ENCODE results near the gene SCGB1C2.
"Not testable (repeated sequence)": the region's sequence is repeated elsewhere in the genome, so short reads cannot be mapped to it uniquely, and the experiment has no call there.

Gene SCGB1C2

DNA sequence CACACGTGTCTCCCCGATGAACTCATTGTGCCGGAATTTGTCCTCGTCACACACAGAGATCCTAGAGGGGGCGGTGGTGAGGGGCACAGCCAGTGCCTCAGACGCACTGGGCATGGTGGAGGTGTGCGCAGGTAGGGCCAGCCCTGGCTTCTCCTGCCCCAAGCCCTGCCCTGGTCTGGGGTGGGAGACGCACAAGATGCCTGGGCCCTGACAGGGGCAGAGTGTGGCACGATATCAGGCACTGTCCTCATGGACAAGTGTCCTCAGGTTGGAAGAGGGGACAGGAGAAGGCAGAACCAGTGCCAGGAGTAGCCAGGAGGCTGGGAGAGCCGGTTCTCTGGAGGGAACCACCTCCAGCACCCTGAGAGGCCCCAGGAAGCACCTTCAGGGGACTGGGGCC is 24.1 kb downstream of the SCGB1C2 start:
- H3K27ac ChIP-seq, result no peak overlapping the region
- TF ChIP-seq, protein P1, sequence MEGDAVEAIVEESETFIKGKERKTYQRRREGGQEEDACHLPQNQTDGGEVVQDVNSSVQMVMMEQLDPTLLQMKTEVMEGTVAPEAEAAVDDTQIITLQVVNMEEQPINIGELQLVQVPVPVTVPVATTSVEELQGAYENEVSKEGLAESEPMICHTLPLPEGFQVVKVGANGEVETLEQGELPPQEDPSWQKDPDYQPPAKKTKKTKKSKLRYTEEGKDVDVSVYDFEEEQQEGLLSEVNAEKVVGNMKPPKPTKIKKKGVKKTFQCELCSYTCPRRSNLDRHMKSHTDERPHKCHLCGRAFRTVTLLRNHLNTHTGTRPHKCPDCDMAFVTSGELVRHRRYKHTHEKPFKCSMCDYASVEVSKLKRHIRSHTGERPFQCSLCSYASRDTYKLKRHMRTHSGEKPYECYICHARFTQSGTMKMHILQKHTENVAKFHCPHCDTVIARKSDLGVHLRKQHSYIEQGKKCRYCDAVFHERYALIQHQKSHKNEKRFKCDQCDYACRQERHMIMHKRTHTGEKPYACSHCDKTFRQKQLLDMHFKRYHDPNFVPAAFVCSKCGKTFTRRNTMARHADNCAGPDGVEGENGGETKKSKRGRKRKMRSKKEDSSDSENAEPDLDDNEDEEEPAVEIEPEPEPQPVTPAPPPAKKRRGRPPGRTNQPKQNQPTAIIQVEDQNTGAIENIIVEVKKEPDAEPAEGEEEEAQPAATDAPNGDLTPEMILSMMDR (conservative IDR thresholded peaks at IDR 0.05), result no peak
- TF ChIP-seq ZFX (IDR thresholded peaks at IDR 0.05), result no peak

DNA sequence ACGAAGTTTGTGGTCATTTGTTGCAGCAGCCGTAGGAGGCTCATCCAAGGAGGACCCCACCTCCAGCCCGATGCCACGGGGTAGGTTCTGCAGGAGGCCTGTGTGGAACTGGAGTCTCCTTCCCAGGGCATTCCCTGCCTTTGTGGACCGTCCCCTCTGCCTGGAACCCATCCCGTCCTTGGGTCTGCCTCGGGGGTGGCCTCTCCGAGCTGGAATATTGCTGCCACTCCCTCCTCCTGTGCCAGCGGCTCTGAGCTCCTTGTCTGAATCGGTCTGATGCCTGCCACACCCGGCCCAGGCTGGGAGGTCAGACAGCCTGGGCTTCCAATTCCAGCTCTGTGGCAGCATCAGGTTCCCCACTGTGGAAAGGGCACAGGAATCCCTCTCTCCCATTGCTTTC is 25.3 kb downstream of the SCGB1C2 start:
- TF ChIP-seq ZFX (IDR thresholded peaks at IDR 0.05), result no peak
- TF ChIP-seq, protein P1 (conservative IDR thresholded peaks at IDR 0.05), result no peak
- H3K27ac ChIP-seq, result no peak overlapping the region

DNA sequence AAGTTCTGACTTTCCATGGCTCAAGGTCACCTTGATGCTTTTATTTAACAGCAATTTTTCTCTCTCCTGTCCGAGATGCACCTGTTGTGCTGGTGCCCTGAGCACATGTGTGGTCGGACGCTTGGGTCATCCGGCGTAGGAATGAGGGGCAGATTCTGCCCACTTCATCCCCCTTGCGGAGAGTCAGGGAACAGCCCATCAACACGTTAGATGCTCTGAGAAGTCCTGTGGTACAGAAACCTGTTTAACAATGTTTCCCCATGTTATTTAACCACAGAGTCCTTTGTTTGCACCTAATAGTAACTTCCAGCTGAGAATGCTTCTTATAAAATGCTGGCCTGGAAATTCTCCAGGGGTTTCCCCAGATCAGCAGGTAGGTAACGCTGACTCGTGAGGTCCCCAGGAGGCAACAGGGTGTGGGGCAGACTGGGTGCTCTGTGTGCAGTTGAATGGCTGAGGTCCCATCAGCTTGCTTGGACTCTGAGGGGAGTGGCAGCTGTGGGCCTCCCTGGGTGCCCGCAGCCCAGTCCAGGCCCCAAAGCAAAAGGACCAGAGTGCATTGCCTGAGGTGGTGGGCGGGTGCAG is 26.2 kb downstream of the SCGB1C2 start:
- no peak overlapping the region for H3K27ac ChIP-seq
- no peak for TF ChIP-seq ZFX (IDR thresholded peaks at IDR 0.05)

DNA sequence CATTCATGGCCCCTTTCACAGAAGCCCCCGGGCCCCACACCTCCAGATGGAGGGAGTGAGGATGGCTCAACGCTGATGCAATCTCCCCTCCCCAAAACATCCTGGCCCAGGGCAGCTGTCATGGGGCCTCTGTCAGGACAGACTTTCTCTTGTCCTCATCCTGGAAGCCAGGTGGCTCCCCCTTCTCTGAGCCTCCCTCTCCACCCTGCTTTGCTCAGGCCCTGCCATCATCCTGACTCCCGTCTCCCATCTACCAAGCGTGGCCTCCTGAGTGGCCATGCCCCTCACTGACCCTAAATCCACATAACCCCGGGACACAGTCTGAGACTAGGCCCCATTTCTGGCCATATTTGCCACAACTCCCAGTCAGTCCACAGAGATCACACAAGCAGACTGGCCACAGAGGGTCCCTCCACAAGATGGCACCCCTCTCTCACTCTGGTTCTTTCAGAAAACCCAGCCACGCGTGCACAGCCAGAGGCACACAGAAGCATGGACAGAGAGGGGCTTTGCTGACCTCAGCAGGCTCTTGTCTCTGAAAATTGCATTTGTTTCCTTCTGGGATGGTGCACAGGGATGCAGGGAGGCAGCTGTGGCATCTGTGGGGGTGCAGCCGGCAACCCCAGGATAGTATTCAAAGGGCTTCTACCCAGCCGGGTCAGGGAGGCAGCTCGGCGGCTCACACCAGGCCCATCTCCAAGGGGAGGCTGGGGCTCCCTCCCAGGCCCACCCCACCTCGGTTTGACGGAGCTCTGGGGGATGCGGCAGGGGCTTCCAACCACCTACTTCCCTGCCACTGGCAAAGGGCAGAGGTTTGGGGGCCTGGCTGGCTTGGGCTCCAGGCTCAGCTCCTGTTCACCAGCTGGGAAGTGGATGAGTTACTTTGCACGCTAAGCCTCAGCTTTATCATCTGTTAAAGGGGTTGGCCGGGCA is 27.2 kb downstream of the SCGB1C2 start:
- TF ChIP-seq ZFX (IDR thresholded peaks at IDR 0.05), result no peak
- TF ChIP-seq, protein P1 (conservative IDR thresholded peaks at IDR 0.05), result no peak; the same call in 1 of the 2 replicates
- H3K27ac ChIP-seq, result no peak overlapping the region

DNA sequence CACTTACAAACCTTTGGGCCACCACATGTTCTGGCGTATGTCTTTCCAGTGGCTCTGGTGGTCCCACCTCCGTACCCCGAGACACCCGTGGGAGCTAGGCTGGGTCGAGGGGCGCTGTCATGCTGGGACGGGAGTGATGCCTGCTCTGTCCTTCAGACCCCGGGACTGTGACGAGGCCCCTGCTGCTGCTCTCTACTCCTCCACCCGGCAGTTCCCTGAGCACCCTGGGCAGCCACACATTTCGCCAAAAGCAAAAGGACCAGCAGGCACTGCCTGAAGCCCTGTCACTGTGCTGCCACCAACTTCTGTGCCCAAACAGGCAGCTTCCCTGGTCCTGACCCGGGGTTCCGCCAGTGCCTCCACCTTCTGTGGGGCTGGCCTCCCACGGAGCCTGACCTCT is 28.6 kb downstream of the SCGB1C2 start:
- no peak overlapping the region for H3K27ac ChIP-seq
- TF ChIP-seq, protein P1 (conservative IDR thresholded peaks at IDR 0.05), result no peak
- TF ChIP-seq ZFX (IDR thresholded peaks at IDR 0.05), result no peak

DNA sequence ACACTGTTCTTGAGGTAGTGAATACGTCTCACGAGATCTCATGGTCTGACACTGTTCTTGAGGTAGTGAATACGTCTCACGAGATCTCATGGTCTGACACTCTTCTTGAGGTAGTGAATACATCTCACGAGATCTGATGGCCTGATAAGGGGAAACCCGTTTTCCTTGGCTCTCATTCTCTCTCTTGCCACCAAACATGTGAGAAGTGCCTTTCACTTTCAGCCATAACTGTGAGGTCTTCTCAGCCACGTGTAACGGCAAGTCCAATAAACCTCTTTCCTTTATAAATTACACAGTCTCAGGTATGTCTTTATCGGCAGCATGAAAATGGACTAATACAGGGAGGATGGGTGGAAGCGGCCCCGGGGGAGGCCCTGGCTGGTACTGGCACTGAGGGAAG is 31.2 kb downstream of the SCGB1C2 start:
- not testable (repeated sequence) for H3K27ac ChIP-seq

DNA sequence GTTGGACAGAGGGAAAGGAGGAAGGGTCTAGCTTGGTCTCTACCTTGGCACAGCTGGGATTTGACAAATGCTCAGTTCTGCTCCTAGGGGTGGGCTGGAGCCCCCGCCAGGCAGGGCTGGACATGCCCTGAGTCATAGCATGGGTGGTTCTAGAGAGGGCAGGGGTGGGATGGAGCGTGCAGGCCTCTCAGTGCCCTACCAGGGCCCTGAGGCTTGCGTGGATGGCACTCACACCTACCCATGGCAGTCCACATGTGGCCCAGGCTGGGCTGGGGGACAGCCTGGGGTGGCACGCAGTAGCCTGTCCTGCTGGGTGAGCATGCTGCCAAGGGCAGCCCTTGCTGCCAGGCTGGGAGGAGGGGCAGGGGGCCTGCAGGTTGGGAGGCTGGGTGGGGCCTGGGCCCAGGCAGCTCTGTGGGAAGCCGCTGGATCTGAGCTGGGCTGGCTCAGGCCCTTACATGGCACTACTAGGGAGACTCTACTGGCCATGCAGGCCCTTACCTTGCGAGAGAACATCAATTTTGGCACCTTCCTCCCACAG is 32.8 kb downstream of the SCGB1C2 start:
- TF ChIP-seq, protein P1 (conservative IDR thresholded peaks at IDR 0.05), result no peak
- TF ChIP-seq ZFX (IDR thresholded peaks at IDR 0.05), result no peak
- H3K27ac ChIP-seq, result no peak overlapping the region

DNA sequence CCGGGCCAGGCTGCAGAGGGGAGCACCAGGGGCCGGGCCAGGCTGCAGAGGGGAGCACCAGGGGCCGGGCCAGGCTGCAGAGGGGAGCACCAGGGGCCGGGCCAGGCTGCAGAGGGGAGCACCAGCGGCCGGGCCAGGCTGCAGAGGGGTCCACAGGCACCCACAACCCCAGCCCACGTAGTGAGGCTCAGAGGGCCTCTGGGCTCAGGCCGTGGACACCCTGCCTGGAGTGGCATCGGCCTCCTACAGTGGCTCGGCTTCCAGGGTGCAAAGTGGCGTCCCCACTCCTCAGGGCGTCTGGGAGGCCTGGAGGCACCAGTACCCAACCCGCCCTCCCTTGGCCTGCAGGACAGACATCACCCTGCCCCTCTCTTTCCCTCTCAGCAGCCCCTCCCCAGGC is 34.5 kb downstream of the SCGB1C2 start:
- H3K27ac ChIP-seq, result no peak overlapping the region
- TF ChIP-seq, protein P1 (conservative IDR thresholded peaks at IDR 0.05), result no peak
- TF ChIP-seq ZFX (IDR thresholded peaks at IDR 0.05), result no peak
